ENCODE results near the gene IL18.

Gene IL18

DNA sequence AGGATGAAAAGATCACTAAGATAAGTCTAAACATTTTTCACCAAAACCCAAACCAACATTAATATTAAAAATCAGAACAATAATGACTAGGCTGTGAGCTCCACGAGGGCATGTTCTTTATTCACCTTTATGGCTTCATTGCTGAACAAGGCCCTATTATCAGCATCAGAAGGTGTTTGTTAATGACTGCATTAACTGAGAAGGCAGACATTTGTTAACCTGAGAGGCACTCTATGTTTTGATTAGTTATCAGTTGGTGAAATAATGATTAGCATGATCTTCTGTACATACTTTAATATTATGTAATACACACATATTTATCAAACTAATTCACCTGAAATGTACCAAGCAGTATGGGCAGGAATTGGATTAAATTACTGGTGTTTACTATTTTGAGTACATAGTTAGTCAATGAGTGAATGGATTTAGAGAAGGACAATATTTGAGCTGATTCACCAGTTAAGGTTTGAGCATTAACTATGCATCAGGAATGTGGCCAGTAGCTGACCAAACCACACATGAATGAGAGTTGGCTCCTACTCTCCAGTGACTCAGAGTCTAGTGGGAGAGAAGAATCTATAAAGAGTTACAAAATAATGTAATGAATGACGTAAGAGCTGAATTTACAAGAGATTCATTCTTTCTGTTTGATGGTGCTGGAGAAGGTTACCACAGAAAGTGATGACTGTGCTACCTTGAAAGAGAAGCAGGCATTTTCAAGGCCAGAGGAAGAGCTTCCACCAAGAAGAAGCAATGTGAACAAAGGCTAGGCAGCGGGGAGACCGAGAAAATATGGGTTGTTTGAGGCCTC is 6.7 kb downstream of the IL18 start:
- H3K36me3 ChIP-seq, result no peaks in the 10 kb centered on the region
- TF ChIP-seq, protein P1, sequence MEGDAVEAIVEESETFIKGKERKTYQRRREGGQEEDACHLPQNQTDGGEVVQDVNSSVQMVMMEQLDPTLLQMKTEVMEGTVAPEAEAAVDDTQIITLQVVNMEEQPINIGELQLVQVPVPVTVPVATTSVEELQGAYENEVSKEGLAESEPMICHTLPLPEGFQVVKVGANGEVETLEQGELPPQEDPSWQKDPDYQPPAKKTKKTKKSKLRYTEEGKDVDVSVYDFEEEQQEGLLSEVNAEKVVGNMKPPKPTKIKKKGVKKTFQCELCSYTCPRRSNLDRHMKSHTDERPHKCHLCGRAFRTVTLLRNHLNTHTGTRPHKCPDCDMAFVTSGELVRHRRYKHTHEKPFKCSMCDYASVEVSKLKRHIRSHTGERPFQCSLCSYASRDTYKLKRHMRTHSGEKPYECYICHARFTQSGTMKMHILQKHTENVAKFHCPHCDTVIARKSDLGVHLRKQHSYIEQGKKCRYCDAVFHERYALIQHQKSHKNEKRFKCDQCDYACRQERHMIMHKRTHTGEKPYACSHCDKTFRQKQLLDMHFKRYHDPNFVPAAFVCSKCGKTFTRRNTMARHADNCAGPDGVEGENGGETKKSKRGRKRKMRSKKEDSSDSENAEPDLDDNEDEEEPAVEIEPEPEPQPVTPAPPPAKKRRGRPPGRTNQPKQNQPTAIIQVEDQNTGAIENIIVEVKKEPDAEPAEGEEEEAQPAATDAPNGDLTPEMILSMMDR (IDR thresholded peaks at IDR 0.05; ENCODE audit: low read depth, low read length), result no peak
- no peaks in the 10 kb centered on the region for H3K9me3 ChIP-seq
- no peak for DNase-seq
- H3K4me3 ChIP-seq (ENCODE audit: low read depth, low read length), result no peak overlapping the region
- no peaks in the 10 kb centered on the region for H3K27me3 ChIP-seq
- no peaks in the 10 kb centered on the region for H3K4me1 ChIP-seq

DNA sequence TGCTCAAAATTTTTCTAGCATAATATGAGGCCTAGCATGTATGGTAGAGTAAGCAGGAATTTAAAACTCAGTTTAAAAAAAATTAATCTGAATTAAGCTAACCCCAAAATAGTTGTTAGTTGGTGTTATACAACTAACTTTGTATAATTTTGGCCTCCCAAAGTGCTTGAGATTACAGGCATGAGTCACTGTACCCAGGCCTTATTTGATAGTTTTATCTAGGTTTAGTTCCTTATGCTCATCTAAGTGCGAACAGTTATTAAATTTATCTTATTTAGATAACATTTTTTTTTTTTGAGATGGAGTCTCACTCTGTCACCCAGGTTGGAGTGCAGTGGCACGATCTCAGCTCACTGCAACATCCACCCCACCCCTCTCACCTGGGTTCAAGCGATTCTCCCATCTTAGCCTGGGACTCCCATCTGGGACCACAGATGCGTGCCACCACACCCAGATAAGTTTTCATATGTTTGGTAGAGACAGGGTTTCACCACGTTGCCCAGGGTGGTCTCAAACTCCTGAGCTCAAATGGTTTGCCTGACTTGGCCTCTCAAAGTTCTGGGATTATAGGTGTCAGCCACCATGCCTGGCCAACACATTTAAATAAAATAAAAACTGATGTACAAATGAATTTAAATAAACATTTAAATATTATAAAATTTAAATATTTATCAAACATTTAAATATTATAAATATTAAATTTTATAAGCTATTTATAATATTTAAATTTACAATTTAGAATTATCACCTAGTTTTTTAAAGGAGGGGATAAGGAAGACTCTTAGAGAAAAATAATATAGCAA is 7.5 kb downstream of the IL18 start:
- TF ChIP-seq, protein P1 (IDR thresholded peaks at IDR 0.05; ENCODE audit: low read depth, low read length), result no peak
- DNase-seq, result no peak
- Histone ChIP-seq H3K4me1 (no peaks in the 10 kb centered on the region), H3K36me3 (no peaks in the 10 kb centered on the region), H3K27me3 (no peaks in the 10 kb centered on the region), H3K9me3 (no peaks in the 10 kb centered on the region), H3K4me3 (ENCODE audit: low read depth, low read length) (no peak overlapping the region)

DNA sequence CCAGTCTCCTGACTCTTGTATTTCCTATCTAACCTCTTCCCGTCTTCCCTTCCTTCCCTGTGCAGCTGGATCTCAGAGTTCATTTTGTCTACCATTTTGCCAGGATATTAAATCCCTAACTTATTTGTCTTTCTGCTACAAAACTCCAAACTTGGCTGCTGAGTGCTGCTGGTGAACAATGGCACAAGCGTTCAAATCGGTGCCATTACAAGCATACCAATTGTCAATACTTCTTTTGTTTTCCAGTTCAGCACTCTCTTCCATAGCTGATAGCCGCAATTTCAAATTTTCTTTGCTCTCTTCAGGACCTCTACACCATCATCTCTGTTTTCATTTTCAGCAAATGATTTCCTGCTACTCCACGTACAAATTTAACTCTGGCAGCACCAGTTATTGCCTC is 13.4 kb downstream of the IL18 start:
- DNase-seq, result no peak
- Histone ChIP-seq H3K36me3 (no peaks in the 10 kb centered on the region), H3K4me1 (no peaks in the 10 kb centered on the region), H3K27me3 (no peaks in the 10 kb centered on the region), H3K4me3 (ENCODE audit: low read depth, low read length) (no peak overlapping the region), H3K9me3 (no peaks in the 10 kb centered on the region)
- TF ChIP-seq, protein P1 (IDR thresholded peaks at IDR 0.05; ENCODE audit: low read depth, low read length), result no peak

DNA sequence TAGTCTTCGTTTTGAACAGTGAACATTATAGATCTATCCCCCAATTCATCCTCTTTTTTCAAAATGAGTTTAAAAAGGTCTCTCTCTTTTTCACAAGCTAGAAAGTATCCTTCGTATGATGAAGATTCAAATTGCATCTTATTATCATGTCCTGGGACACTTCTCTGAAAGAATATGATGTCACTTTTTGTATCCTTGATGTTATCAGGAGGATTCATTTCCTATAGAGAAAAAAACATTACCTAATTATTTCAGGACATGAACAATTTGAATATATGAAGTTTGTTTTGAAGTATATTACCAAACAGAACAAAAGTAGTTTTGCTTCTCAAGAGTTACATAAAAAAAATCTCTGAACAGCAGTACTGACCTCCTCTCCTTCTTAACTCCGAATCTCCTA is 20.3 kb downstream of the IL18 start:
- Histone ChIP-seq H3K4me3 (ENCODE audit: low read depth, low read length) (no peak overlapping the region), H3K36me3 (no peaks in the 10 kb centered on the region), H3K4me1 (no peaks in the 10 kb centered on the region), H3K9me3 (no peaks in the 10 kb centered on the region), H3K27me3 (no peaks in the 10 kb centered on the region)
- no peak for DNase-seq
- TF ChIP-seq, protein P1 (IDR thresholded peaks at IDR 0.05; ENCODE audit: low read depth, low read length), result no peak

DNA sequence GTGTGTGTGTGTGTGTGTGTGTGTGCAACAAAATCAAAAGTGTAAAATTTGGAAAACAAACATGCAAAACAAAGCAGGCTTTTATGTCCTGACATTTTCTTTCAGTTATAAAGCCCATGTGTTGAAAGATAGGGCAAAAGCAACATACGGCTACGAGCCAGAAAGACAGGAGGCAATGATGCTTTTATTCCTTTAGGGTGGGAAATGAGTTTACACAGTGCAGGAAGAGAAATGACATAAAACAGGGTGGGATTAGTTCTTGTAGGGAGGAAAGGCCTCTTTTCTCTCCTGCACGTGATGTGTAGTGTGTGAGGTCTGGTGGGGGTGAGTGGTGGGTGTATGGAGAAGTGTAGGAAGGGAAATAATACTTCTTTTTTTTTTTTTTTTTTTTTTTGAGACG is 29.4 kb downstream of the IL18 start:
- TF ChIP-seq, protein P1 (IDR thresholded peaks at IDR 0.05; ENCODE audit: low read depth, low read length), result no peak
- H3K9me3 ChIP-seq, result no peaks in the 10 kb centered on the region
- H3K36me3 ChIP-seq, result no peaks in the 10 kb centered on the region
- no peak overlapping the region for H3K4me3 ChIP-seq (ENCODE audit: low read depth, low read length)
- no peak for DNase-seq
- no peaks in the 10 kb centered on the region for H3K27me3 ChIP-seq
- no peaks in the 10 kb centered on the region for H3K4me1 ChIP-seq

DNA sequence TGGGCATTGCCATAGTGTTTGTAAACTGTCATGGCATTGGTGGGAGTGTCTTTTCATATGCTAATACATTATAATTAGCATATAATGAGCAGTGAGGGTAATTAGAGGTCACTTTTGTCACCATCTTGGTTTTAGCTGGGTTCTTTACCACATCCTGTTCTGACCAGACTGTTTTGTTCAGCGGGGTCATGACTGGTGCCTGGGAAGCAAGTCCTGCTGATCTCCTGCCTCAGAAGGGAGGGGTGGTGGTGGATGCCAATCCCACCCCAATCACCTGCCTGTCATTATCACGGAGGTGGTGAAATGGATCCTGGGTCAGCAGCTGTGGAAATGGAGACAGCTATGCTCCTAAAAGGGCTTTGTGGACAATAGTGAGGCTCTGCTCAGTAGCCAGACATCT is 31.2 kb downstream of the IL18 start:
- TF ChIP-seq, protein P1 (IDR thresholded peaks at IDR 0.05; ENCODE audit: low read depth, low read length), result no peak
- Histone ChIP-seq H3K27me3 (no peaks in the 10 kb centered on the region), H3K9me3 (no peaks in the 10 kb centered on the region), H3K4me1 (peaks cover 3% of the 10 kb centered on the region; the same call in 1 of the 2 replicates), H3K4me3 (ENCODE audit: low read depth, low read length) (no peak overlapping the region), H3K36me3 (no peaks in the 10 kb centered on the region)
- no peak for DNase-seq

Data from BE2C (cell line).